HepG2 (cell line): ENCODE results near the gene NUDCD3. TPM values are rescaled to one million over a fixed set of nuclear protein-coding genes. Genes with fewer than 3 reads are reported as not detected.
A peak's percentile ranks its signal among the peaks of the same experiment; 100 is the strongest.

ENCODE experiments used
- AGO2 ChIP-seq: fragments of 200-400 bp; formaldehyde crosslinking; optimal IDR thresholded peaks from 2 replicates; pipeline ENCODE3; 2017; ENCODE audit warnings: mild to moderate bottlenecking, low read depth, low read length, moderate library complexity
- DNMT1 ChIP-seq: sonication (generic); formaldehyde crosslinking; IDR thresholded peaks from 2 replicates; pipeline ENCODE4 v1.5.1; 2020; ENCODE audit warnings: mild to moderate bottlenecking, missing genetic modification reagents
- HDAC6 ChIP-seq: fragments of 200-600 bp; sonication (generic); IDR thresholded peaks from 2 replicates; pipeline ENCODE4 v1.7.0; 2017; ENCODE audit warnings: mild to moderate bottlenecking, antibody characterized with exemption, low read length, low read depth
- HNRNPL ChIP-seq: fragments of 200-400 bp; formaldehyde crosslinking; IDR thresholded peaks from 2 replicates; pipeline ENCODE4 v1.6.1; 2017; ENCODE audit warnings: mild to moderate bottlenecking, low read depth, low read length
- KDM5A ChIP-seq: fragments of 200-600 bp; sonication (generic); IDR thresholded peaks from 2 replicates; pipeline ENCODE4 v1.7.0; 2018; ENCODE audit warnings: antibody characterized with exemption, mild to moderate bottlenecking, low read length, borderline replicate concordance
- MEIS2 ChIP-seq: sonication (generic); formaldehyde crosslinking; IDR thresholded peaks from 2 replicates; pipeline ENCODE4 v1.9.0; 2021; ENCODE audit warnings: mild to moderate bottlenecking, missing genetic modification reagents
- PHB2 ChIP-seq: fragments of 450-650 bp; IDR thresholded peaks from 2 replicates; pipeline ENCODE4 v1.6.1; 2018; ENCODE audit not compliant: partially characterized antibody
- PPARG ChIP-seq: conservative IDR thresholded peaks from 2 replicates; pipeline ENCODE4 v1.6.1; 2016; ENCODE audit warnings: missing biosample characterization, missing genetic modification reagents
- TP53 ChIP-seq: sonication (generic); formaldehyde crosslinking; conservative IDR thresholded peaks from 2 replicates; pipeline ENCODE4 v1.4.0; 2020; ENCODE audit warnings: missing genetic modification reagents
- ZBTB8A ChIP-seq: sonication (generic); formaldehyde crosslinking; IDR thresholded peaks from 2 replicates; pipeline ENCODE4 v1.4.0; 2020; ENCODE audit warnings: mild to moderate bottlenecking, low read depth, missing genetic modification reagents, borderline replicate concordance
- ZHX2 ChIP-seq, 2 experiments: sonication (generic) in 1 of 2; formaldehyde crosslinking in 1 of 2; IDR thresholded peaks; 2 replicates each; pipeline versions ENCODE4 v1.6.1 to v1.9.0; 2014 to 2022; ENCODE audit warnings: antibody characterized with exemption in 1 of 2, borderline replicate concordance in 1 of 2, inconsistent platforms in 1 of 2, low read depth in 1 of 2, missing genetic modification reagents in 1 of 2
- ZKSCAN8 ChIP-seq: IDR thresholded peaks from 2 replicates; pipeline ENCODE4 v1.6.1; 2016; ENCODE audit warnings: borderline replicate concordance, missing genetic modification reagents, missing compliant biosample characterization
- ZNF292 ChIP-seq: sonication (generic); formaldehyde crosslinking; IDR thresholded peaks from 2 replicates; pipeline ENCODE4 v1.8.1; 2022; ENCODE audit warnings: mild to moderate bottlenecking, low read depth, missing genetic modification reagents, borderline replicate concordance
- ZNF335 ChIP-seq: sonication (generic); formaldehyde crosslinking; IDR thresholded peaks from 2 replicates; pipeline ENCODE4 v1.4.0; 2020; ENCODE audit warnings: missing genetic modification reagents
- ZNF543 ChIP-seq: sonication (generic); formaldehyde crosslinking; IDR thresholded peaks from 2 replicates; pipeline ENCODE4 v1.4.0; 2020; ENCODE audit warnings: mild to moderate bottlenecking, missing genetic modification reagents
- ZNF562 ChIP-seq: sonication (generic); formaldehyde crosslinking; IDR thresholded peaks from 2 replicates; pipeline ENCODE4 v1.8.0; 2022; ENCODE audit warnings: missing genetic modification reagents, borderline replicate concordance
- ZNF710 ChIP-seq: sonication (generic); formaldehyde crosslinking; IDR thresholded peaks from 2 replicates; pipeline ENCODE4 v1.5.0; 2020; ENCODE audit warnings: mild to moderate bottlenecking, missing genetic modification reagents, borderline replicate concordance
- ZNF747 ChIP-seq: sonication (generic); formaldehyde crosslinking; IDR thresholded peaks from 2 replicates; pipeline ENCODE4 v1.8.1; 2023; ENCODE audit warnings: missing genetic modification reagents, mild to moderate bottlenecking, borderline replicate concordance
- ZNF841 ChIP-seq: sonication (generic); formaldehyde crosslinking; IDR thresholded peaks from 2 replicates; pipeline ENCODE4 v1.8.1; 2023; ENCODE audit warnings: missing genetic modification reagents, borderline replicate concordance
- polyA plus RNA-seq, 8 experiments: library from polyadenylated mRNA; depleted of rRNA in 3 of 8; stranded (reverse) in 7 of 8; unstranded in 1 of 8; fragments of >200 nt; fragmentation: Illumina TruSeq in 4 of 8; extraction: Trizol in 4 of 8; gene quantifications; 2 replicates each; pipeline versions ENCODE4 v1.2.1 to v1.2.3, GENCODE V29; 2011 to 2016; ENCODE audit warnings: low read depth in 4 of 8, missing spikeins in 1 of 8, mixed read lengths in 1 of 8; ENCODE audit not compliant: insufficient read depth in 1 of 8
- total RNA-seq, 5 experiments: library from RNA; depleted of rRNA; stranded (reverse); fragments of >200 nt; fragmentation: Illumina TruSeq; extraction: Trizol; gene quantifications; 2 replicates each; pipeline ENCODE4 v1.2.3, GENCODE V29; 2016; ENCODE audit warnings: low read depth in 1 of 5
- TF ChIP-seq, protein P1 (sequence below): sonication (generic); formaldehyde crosslinking; IDR thresholded peaks from 2 replicates; pipeline ENCODE4 v1.4.0; 2020; ENCODE audit warnings: mild to moderate bottlenecking, missing genetic modification reagents

NUDCD3 gene
- total and polyA plus RNA-seq, 2 of the 13 experiments (the other 11 are each of a cell fraction or from before 2014, with no cell fraction given), result 20.8 to 49.9 TPM

GRCh38 chr7:44490351-44491200 lies at the start of gene NUDCD3 (continued):
- TF ChIP-seq ZBTB8A (CRISPR knock-in tag) (no peak), HDAC6 (no peak), ZNF292 (CRISPR knock-in tag) (no peak), HNRNPL (no peak), ZNF335 (CRISPR knock-in tag) (no peak), DNMT1 (CRISPR knock-in tag) (no peak), AGO2 (peak; percentile 80), ZNF747 (CRISPR knock-in tag) (peak; percentile 81; the same call in 1 of the 2 replicates), PHB2 (no peak), ZNF562 (no peak), ZNF543 (CRISPR knock-in tag) (no peak), KDM5A (peak; percentile 98), ZHX2 (IDR thresholded peaks at IDR 0.05; ENCODE audit: low read depth) (peak; percentile 90), ZHX2 (CRISPR knock-in tag; IDR thresholded peaks at IDR 0.05; ENCODE audit: borderline replicate concordance) (no peak), ZKSCAN8 (no peak), MEIS2 (peak; percentile 12; the same call in 1 of the 2 replicates), TP53 (CRISPR knock-in tag) (no peak), PPARG (CRISPR knock-in tag) (0 out of 2 replicates have a peak, but pooled peaks have one; percentile 54), ZNF710 (CRISPR knock-in tag) (peak; percentile 34; the same call in 1 of the 2 replicates), ZNF841 (no peak)
- TF ChIP-seq, protein P1, sequence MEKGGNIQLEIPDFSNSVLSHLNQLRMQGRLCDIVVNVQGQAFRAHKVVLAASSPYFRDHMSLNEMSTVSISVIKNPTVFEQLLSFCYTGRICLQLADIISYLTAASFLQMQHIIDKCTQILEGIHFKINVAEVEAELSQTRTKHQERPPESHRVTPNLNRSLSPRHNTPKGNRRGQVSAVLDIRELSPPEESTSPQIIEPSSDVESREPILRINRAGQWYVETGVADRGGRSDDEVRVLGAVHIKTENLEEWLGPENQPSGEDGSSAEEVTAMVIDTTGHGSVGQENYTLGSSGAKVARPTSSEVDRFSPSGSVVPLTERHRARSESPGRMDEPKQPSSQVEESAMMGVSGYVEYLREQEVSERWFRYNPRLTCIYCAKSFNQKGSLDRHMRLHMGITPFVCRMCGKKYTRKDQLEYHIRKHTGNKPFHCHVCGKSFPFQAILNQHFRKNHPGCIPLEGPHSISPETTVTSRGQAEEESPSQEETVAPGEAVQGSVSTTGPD (CRISPR knock-in tag), result no peak
